Hematopoietic multipotent progenitor cell treated with erythropoietin and hydrocortisone succinate and interleukin-3 and kit ligand, for 15 days (in vitro differentiated cells): ENCODE measurements around the gene UBXN4.
"Not testable (repeated sequence)": the region's sequence is repeated elsewhere in the genome, so short reads cannot be mapped to it uniquely, and the experiment has no call there.

Experiments
- DNase-seq: peaks from one replicate; pipeline ENCODE4 v3.0.0-alpha.2; 2015; ENCODE audit warnings: low spot score

UBXN4 gene

DNA sequence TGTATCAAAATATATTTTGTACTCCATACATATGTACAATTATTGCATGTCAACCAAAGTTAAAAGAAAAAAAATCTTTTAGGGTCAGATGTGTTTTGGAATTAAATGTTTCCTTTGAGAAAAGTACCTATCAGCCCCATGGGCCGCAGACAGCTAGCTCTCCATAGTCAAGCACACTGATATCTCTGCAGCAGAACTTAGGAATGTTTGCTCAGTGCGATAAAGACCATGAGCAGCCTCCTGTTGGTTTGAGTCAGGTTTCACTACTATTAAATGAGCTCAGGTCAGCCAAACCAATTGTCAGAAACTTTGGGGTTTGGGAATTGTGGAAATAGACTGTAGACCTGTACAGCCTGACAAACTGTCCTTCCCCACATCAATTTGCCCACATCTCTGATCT lies 61.6 kb downstream of the UBXN4 start:
- DNase-seq = no peak

GRCh38 chr2:135807874-135808273 lies 66.2 kb downstream of the UBXN4 start:
- not testable (repeated sequence) for DNase-seq

DNA sequence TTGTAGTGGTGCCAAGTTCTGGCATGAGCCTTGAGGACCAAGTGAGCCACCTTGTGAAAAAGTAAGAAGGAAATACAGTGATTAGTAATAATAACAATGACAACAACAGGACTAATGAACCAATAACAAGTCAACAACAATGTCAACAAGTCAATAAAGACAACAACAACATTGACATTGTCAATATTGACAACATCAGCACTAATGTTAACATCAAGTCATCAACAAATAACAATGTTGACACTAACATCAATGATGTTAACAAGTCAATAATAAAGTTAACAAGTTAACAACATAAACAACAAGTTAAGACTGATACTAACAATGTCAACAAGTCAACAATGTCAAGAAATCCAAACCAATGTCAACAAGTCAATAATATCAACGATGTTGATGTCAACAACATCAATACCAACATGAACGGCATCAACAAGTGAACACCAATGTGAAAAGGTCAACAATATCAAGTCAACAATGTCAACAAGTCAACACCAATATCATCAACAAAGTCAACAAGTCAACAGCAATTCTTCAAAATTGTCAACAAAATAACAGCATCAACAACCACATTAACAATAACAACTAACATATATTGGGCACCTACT lies 71.4 kb downstream of the UBXN4 start:
- no peak for DNase-seq

- DNase-seq = no peak
Observed at GRCh38 chr2:135815269-135815668, 73.6 kb downstream of the UBXN4 start.

- no peak for DNase-seq
Observed at GRCh38 chr2:135817466-135817865, 75.8 kb downstream of the UBXN4 start.

GRCh38 chr2:135817951-135818350 lies 76.3 kb downstream of the UBXN4 start:
- DNase-seq = no peak

- DNase-seq = no peak
Observed at GRCh38 chr2:135818937-135819610, 77.4 kb downstream of the UBXN4 start.

- no peak for DNase-seq
Observed at GRCh38 chr2:135820003-135820618, 78.5 kb downstream of the UBXN4 start.

- DNase-seq = no peak
Observed at GRCh38 chr2:135821190-135821589, 79.5 kb downstream of the UBXN4 start.

GRCh38 chr2:135822855-135823254 lies 81.2 kb downstream of the UBXN4 start:
- DNase-seq = no peak

- no peak for DNase-seq
Observed at GRCh38 chr2:135825131-135825530, 83.5 kb downstream of the UBXN4 start.

DNA sequence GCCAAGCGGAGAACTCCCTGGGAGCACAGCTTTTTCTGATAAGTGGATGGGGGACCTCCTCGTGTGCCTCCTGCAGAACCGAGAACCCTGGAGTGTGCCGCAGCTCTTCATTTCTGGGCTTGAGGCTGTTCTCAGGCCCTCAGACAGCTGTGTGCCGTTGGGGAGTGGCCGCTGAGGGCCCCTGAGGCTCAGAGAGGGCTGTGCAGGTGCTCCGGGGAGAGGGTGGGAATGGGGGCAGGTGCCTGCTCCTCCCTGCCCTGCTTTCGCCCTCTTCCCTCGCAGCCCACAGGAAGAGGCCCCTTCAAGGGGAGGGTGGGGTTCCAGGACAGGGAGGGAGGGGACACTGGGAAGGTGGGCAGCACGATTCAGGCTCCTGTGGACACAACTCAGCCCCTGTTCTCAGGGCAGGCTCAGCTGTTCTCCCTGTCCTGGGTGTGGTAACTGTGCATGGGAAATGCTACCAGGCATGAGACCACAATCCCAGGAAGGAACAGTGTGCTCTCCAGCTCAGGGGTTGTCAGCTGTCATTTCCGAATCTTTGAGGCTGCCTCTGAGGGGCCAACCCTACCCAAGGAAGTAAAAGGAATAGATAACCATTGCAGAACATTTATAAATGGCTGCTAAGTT lies 84.0 kb downstream of the UBXN4 start:
- DNase-seq = no peak

DNA sequence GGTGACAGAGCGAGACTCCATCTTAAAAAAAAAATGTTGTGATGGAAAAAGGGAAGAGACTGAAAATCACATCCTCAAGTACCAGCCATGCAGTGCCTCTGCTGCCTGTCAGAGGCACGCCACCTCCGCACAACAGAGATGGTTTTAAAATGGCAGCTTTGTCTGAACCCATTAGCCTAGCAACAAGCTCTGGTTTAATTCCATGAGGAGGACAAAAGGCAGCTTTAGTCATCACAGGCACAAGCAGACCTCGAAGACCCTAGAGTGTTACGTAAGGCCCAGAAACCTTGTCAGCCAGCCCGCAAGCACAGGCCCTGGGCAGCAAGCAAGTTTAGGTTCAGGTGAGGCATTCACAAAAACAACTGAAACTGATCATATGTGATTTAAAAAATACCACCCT lies 84.9 kb downstream of the UBXN4 start:
- no peak for DNase-seq

DNA sequence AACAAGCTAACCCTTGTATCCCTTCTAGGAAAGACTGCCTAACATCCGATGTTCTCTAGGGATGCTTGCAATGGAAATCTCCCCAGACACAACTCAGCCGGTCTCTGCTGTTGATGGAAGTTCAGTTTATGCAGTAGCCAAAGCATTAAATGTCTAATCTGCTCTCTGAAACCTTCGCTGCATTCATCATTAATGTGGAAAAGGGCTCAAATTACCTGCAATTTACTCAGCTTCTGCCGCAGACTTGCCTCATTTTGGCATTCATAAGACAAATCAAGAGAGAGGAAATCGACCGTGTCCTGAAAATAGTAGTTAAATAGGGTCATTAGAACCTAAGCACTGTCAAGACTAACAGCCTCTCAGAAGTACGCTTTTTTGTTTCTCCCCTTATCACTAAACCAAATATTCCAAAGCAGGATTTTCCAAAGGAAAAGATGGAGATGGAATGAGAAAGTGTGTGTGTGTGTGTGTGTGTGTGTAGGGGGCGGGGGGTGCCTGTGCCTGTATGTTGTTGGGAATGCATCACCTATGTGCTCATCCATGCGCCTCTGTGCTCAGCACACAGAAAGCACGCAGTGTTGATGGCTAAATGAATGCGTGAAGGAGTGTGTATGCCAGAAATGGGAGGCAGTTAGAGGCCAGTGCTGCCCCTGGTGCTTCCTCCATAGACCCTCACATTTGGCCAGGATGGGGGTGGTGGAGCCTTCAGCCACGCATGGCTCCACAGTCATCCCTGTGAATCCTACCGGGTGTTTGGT lies 87.9 kb downstream of the UBXN4 start:
- no peak for DNase-seq

DNA sequence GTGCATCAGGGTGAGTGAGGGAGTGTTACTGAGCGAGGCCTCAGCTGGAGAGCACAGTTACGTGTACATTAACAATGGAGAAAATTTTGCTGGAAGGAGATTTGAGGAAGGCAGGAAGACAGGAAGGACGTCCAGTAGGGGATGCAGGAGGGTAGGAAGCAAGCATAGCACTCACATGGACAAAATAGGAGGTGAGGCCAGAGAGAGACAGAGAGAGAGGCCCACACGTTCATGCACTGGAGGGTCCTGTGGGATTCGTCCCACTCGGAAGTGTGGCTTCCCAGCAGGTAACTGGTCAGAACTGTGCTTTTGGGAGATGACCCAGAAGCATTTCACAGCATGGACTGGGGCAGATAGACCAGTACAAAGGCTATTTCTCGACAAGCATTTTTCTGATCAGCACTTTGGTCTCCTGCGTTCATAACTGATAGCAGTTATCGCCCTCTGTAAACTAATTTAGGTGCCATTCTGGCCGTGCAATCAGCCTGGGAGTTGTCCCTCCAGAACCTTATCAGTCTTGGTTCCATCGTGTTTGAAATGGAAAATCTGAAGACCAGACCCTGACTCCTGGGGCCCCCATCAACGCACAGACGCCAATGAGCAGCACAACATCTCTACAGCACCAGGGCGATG lies 89.6 kb downstream of the UBXN4 start:
- DNase-seq = no peak

- DNase-seq = no peak
Observed at GRCh38 chr2:135832891-135833290, 91.2 kb downstream of the UBXN4 start.
